Left renal cortex interstitium (tissue), 4 donors: Measurements from ENCODE around the gene AGTRAP. TPM values are rescaled to one million over a fixed set of nuclear protein-coding genes. Genes with fewer than 3 reads are reported as not detected.

ENCODE experiments used
- DNase-seq, 4 donors: peaks; one replicate each; pipeline ENCODE4 v3.0.0-alpha.2; 2013; ENCODE audit warnings: low read depth in 4 of 4, low spot score in 2 of 4, missing footprints in 1 of 4
- polyA plus RNA-seq, 4 donors: library from polyadenylated mRNA; unstranded; fragments of 120-200 nt; gene quantifications; one replicate each; pipeline ENCODE4 v1.2.1, GENCODE V29; 2013; ENCODE audit not compliant: insufficient read length in 4 of 4

AGTRAP gene
- polyA plus RNA-seq, 4 donors: 38.9 to 51.9 (median 47.9) TPM

- no peak for DNase-seq
Measured at GRCh38 chr1:11779715-11780379, 43.9 kb downstream of the AGTRAP start.

GRCh38 chr1:11780380-11781147, 44.6 kb downstream of the AGTRAP start:
- no peak for DNase-seq

- DNase-seq: no peak
Measured at GRCh38 chr1:11781297-11781696, 45.4 kb downstream of the AGTRAP start.

GRCh38 chr1:11782127-11782708, 46.3 kb downstream of the AGTRAP start:
- no peak for DNase-seq

- no peak for DNase-seq
Measured at GRCh38 chr1:11783556-11783955, 47.6 kb downstream of the AGTRAP start.

GRCh38 chr1:11784256-11784992, 48.5 kb downstream of the AGTRAP start:
- DNase-seq: no peak

- no peak for DNase-seq
Measured at GRCh38 chr1:11784993-11785769, 49.2 kb downstream of the AGTRAP start.

- no peak for DNase-seq
Measured at GRCh38 chr1:11786168-11786567, 50.2 kb downstream of the AGTRAP start.

- no peak for DNase-seq
Measured at GRCh38 chr1:11787251-11787803, 51.4 kb downstream of the AGTRAP start.

- no peak for DNase-seq
Measured at GRCh38 chr1:11787804-11788436, 52.0 kb downstream of the AGTRAP start.

GRCh38 chr1:11788549-11789053, 52.7 kb downstream of the AGTRAP start:
- no peak for DNase-seq

- DNase-seq: no peak
Measured at GRCh38 chr1:11789126-11790067, 53.5 kb downstream of the AGTRAP start.

GRCh38 chr1:11790101-11790879, 54.4 kb downstream of the AGTRAP start:
- no peak for DNase-seq

GRCh38 chr1:11790880-11791715, 55.2 kb downstream of the AGTRAP start:
- DNase-seq: no peak

- DNase-seq: no peak
Measured at GRCh38 chr1:11792106-11792505, 56.2 kb downstream of the AGTRAP start.

GRCh38 chr1:11793819-11794218, 57.9 kb downstream of the AGTRAP start:
- no peak for DNase-seq
